Measurements from ENCODE around the gene SEC23B. TPM values are rescaled to one million over a fixed set of nuclear protein-coding genes. Genes with fewer than 3 reads are reported as not detected.

The SEC23B gene
- total RNA-seq, 1 experiment from 2014 or later: 139 TPM

GRCh38 chr20:18543932-18544331 lies 36.2 kb downstream of the SEC23B start:
- Mint-ChIP-seq H3K9me3 (ENCODE audit: unreplicated experiment) (no peaks in the 10 kb centered on the region), H3K27me3 (ENCODE audit: insufficient read depth, unreplicated experiment) (no peaks in the 10 kb centered on the region), H3K36me3 (ENCODE audit: insufficient read depth, unreplicated experiment) (peaks cover 94% of the 10 kb centered on the region), H3K27ac (ENCODE audit: low read depth, unreplicated experiment) (no peak overlapping the region), H3K4me1 (ENCODE audit: insufficient read depth, unreplicated experiment) (peaks cover 7% of the 10 kb centered on the region), H3K4me3 (ENCODE audit: unreplicated experiment) (no peak overlapping the region)
- BruUV-seq (replicated peaks): no TSS peak
- no peak for TF ChIP-seq CTCF (IDR thresholded peaks at IDR 0.05; ENCODE audit: unreplicated experiment)
- no peak for DNase-seq (ENCODE audit: unreplicated experiment)
- intact Hi-C loops (cut with micrococcal nuclease): no loop called here
- ChIA-PET CTCF (interaction anchor here (0.7 to 0.8 kb wide), 3 partner anchors 9 to 128 kb away, joined by 3 to 5 read pairs (median 3); no protein-coding TSS in a partner anchor), POLR2A (interaction anchor here (0.9 kb wide), 1 partner anchor 9 kb away, joined by 3 read pairs; no protein-coding TSS in a partner anchor)

- no peaks in the 10 kb centered on the region for H3K27me3 Mint-ChIP-seq (ENCODE audit: insufficient read depth, unreplicated experiment)
- peak overlapping the region; percentile 36 for H3K27ac Mint-ChIP-seq (ENCODE audit: low read depth, unreplicated experiment)
- POLR2A ChIA-PET: interaction anchor here (0.8 to 0.9 kb wide), 2 partner anchors 9 to 10 kb away, joined by 3 read pairs; no protein-coding TSS in a partner anchor
- DNase-seq (ENCODE audit: unreplicated experiment): no peak
- intact Hi-C loops (cut with micrococcal nuclease): no loop called here
- H3K9me3 Mint-ChIP-seq (ENCODE audit: unreplicated experiment): no peaks in the 10 kb centered on the region
- TF ChIP-seq CTCF (IDR thresholded peaks at IDR 0.05; ENCODE audit: unreplicated experiment): no peak
- peaks cover 7% of the 10 kb centered on the region for H3K4me1 Mint-ChIP-seq (ENCODE audit: insufficient read depth, unreplicated experiment)
- H3K36me3 Mint-ChIP-seq (ENCODE audit: insufficient read depth, unreplicated experiment): peaks cover 91% of the 10 kb centered on the region
- BruUV-seq (replicated peaks): no TSS peak
- no peak overlapping the region for H3K4me3 Mint-ChIP-seq (ENCODE audit: unreplicated experiment)
- CTCF ChIA-PET: no interaction called here
Measured at GRCh38 chr20:18545566-18545965, 37.8 kb downstream of the SEC23B start.

GRCh38 chr20:18548465-18548864 lies 40.7 kb downstream of the SEC23B start:
- no TSS peak for BruUV-seq (replicated peaks)
- Mint-ChIP-seq H3K4me3 (ENCODE audit: unreplicated experiment) (no peak overlapping the region), H3K36me3 (ENCODE audit: insufficient read depth, unreplicated experiment) (peaks cover 78% of the 10 kb centered on the region), H3K9me3 (ENCODE audit: unreplicated experiment) (no peaks in the 10 kb centered on the region), H3K4me1 (ENCODE audit: insufficient read depth, unreplicated experiment) (no peaks in the 10 kb centered on the region), H3K27me3 (ENCODE audit: insufficient read depth, unreplicated experiment) (no peaks in the 10 kb centered on the region), H3K27ac (ENCODE audit: low read depth, unreplicated experiment) (peak overlapping the region; percentile 10)
- no peak for TF ChIP-seq CTCF (IDR thresholded peaks at IDR 0.05; ENCODE audit: unreplicated experiment)
- POLR2A ChIA-PET: no interaction called here
- intact Hi-C loops (cut with micrococcal nuclease): no loop called here
- CTCF ChIA-PET: no interaction called here
- DNase-seq (ENCODE audit: unreplicated experiment): no peak

GRCh38 chr20:18553746-18554145 lies 46.0 kb downstream of the SEC23B start:
- no peak overlapping the region for H3K27ac Mint-ChIP-seq (ENCODE audit: low read depth, unreplicated experiment)
- CTCF ChIA-PET: interaction anchor here (0.6 kb wide), 1 partner anchor 29 kb away, joined by 3 read pairs; no protein-coding TSS in a partner anchor

More at GRCh38 chr20:18553746-18554145, 46.0 kb downstream of the SEC23B start:
- no peaks in the 10 kb centered on the region for H3K27me3 Mint-ChIP-seq (ENCODE audit: insufficient read depth, unreplicated experiment)
- TF ChIP-seq CTCF (IDR thresholded peaks at IDR 0.05; ENCODE audit: unreplicated experiment): no peak
- DNase-seq (ENCODE audit: unreplicated experiment): no peak
- POLR2A ChIA-PET: interaction anchor here (1.5 kb wide), 2 partner anchors 8 to 9 kb away, joined by 3 to 4 read pairs; no protein-coding TSS in a partner anchor
- no peak overlapping the region for H3K4me3 Mint-ChIP-seq (ENCODE audit: unreplicated experiment)
- no peaks in the 10 kb centered on the region for H3K4me1 Mint-ChIP-seq (ENCODE audit: insufficient read depth, unreplicated experiment)
- intact Hi-C loops (cut with micrococcal nuclease): no loop called here
- BruUV-seq (replicated peaks): no TSS peak
- peaks cover 83% of the 10 kb centered on the region for H3K36me3 Mint-ChIP-seq (ENCODE audit: insufficient read depth, unreplicated experiment)
- H3K9me3 Mint-ChIP-seq (ENCODE audit: unreplicated experiment): no peaks in the 10 kb centered on the region

All from MCF 10A (cell line).